Measurements from ENCODE around the gene PDZRN4. TPM values are rescaled to one million over a fixed set of nuclear protein-coding genes. Genes with fewer than 3 reads are reported as not detected.

PDZRN4 gene
- total RNA-seq, 4 donors from 2014 or later = 22.8 to 197 (median 176) TPM

GRCh38 chr12:41433460-41433859 lies 245.3 kb downstream of the PDZRN4 start:
- 83 to 88% methylated on average over 5 of the region's 5 CpGs for WGBS, 2 donors
- no peaks in the 10 kb centered on the region for H3K9me3 ChIP-seq
- H3K4me3 ChIP-seq = no peak overlapping the region
- no peak for DNase-seq (ENCODE audit: low spot score in 2 of 2)
- TF ChIP-seq EP300 (IDR thresholded peaks at IDR 0.05) (no peak), CTCF (IDR thresholded peaks at IDR 0.05) (no peak), POLR2A (IDR thresholded peaks at IDR 0.05) (no peak)
- H3K4me1 ChIP-seq = no peaks in the 10 kb centered on the region
- no peak overlapping the region for H3K27ac ChIP-seq
- H3K27me3 ChIP-seq = no peaks in the 10 kb centered on the region
- H3K36me3 ChIP-seq = no peaks in the 10 kb centered on the region

GRCh38 chr12:41436076-41436475 lies 248.0 kb downstream of the PDZRN4 start:
- 57 to 72% methylated on average over 4 of the region's 4 CpGs for WGBS, 2 donors
- TF ChIP-seq CTCF (IDR thresholded peaks at IDR 0.05) (no peak), EP300 (IDR thresholded peaks at IDR 0.05) (no peak), POLR2A (IDR thresholded peaks at IDR 0.05) (no peak)
- Histone ChIP-seq H3K27me3 (no peaks in the 10 kb centered on the region), H3K36me3 (no peaks in the 10 kb centered on the region), H3K9me3 (no peaks in the 10 kb centered on the region), H3K4me3 (no peak overlapping the region), H3K27ac (no peak overlapping the region), H3K4me1 (no peaks in the 10 kb centered on the region)
- DNase-seq (ENCODE audit: low spot score in 2 of 2) = no peak

GRCh38 chr12:41437563-41437962 lies 249.4 kb downstream of the PDZRN4 start:
- H3K27ac ChIP-seq = no peak overlapping the region
- H3K27me3 ChIP-seq = no peaks in the 10 kb centered on the region
- no peak overlapping the region for H3K4me3 ChIP-seq
- no peak for TF ChIP-seq EP300 (IDR thresholded peaks at IDR 0.05)
- no peak for TF ChIP-seq CTCF (IDR thresholded peaks at IDR 0.05)
- TF ChIP-seq POLR2A (IDR thresholded peaks at IDR 0.05) = no peak
- H3K36me3 ChIP-seq = no peaks in the 10 kb centered on the region
- no peaks in the 10 kb centered on the region for H3K4me1 ChIP-seq
- WGBS, 2 donors = 50 to 53% methylated on average over 5 of the region's 5 CpGs
- H3K9me3 ChIP-seq = no peaks in the 10 kb centered on the region
- no peak for DNase-seq (ENCODE audit: low spot score in 2 of 2)

- no peaks in the 10 kb centered on the region for H3K9me3 ChIP-seq
- no peak overlapping the region for H3K27ac ChIP-seq
- H3K4me3 ChIP-seq = no peak overlapping the region
- H3K4me1 ChIP-seq = no peaks in the 10 kb centered on the region
- H3K27me3 ChIP-seq = no peaks in the 10 kb centered on the region
- WGBS, 2 donors = 76 to 82% methylated on average over 3 of the region's 3 CpGs
- no peak for DNase-seq (ENCODE audit: low spot score in 2 of 2)
- no peak for TF ChIP-seq EP300 (IDR thresholded peaks at IDR 0.05)
- no peak for TF ChIP-seq POLR2A (IDR thresholded peaks at IDR 0.05)
- no peak for TF ChIP-seq CTCF (IDR thresholded peaks at IDR 0.05)
- H3K36me3 ChIP-seq = no peaks in the 10 kb centered on the region
These were observed 250.9 kb downstream of the PDZRN4 start for GRCh38 chr12:41438854-41439541.

GRCh38 chr12:41439801-41440200 lies 251.7 kb downstream of the PDZRN4 start:
- TF ChIP-seq EP300 (IDR thresholded peaks at IDR 0.05) (no peak), POLR2A (IDR thresholded peaks at IDR 0.05) (no peak), CTCF (IDR thresholded peaks at IDR 0.05) (no peak)
- Histone ChIP-seq H3K27ac (no peak overlapping the region), H3K9me3 (no peaks in the 10 kb centered on the region), H3K4me3 (no peak overlapping the region), H3K4me1 (no peaks in the 10 kb centered on the region), H3K27me3 (no peaks in the 10 kb centered on the region), H3K36me3 (no peaks in the 10 kb centered on the region)
- no peak for DNase-seq (ENCODE audit: low spot score in 2 of 2)
- 48 to 57% methylated on average over 2 of the region's 2 CpGs for WGBS, 2 donors

Measured in tibial nerve (tissue), 4 donors.